Uterus (tissue), 4 donors: ENCODE measurements around the gene RICTOR. TPM values are rescaled to one million over a fixed set of nuclear protein-coding genes. Genes with fewer than 3 reads are reported as not detected.

Experiments used
- DNase-seq, 2 donors: peaks; one replicate each; pipeline ENCODE4 v3.0.0-alpha.2; 2019 to 2020
- H3K27ac ChIP-seq, 2 donors: fragments of 200-600 bp; sonication (generic); 1 replicate in 1 of 2; 2 replicates in 1 of 2; pipeline ENCODE4 v1.5.1; 2016 to 2018
- H3K27me3 ChIP-seq, 2 donors: fragments of 200-600 bp; sonication (generic); one replicate each; pipeline ENCODE4 v1.5.1; 2018 to 2019; ENCODE audit warnings: control low read depth in 1 of 2
- H3K36me3 ChIP-seq, 2 donors: fragments of 200-600 bp; sonication (generic); one replicate each; pipeline ENCODE4 v1.5.1; 2019; ENCODE audit warnings: control low read depth in 1 of 2
- H3K4me1 ChIP-seq, 2 donors: fragments of 200-600 bp; sonication (generic); one replicate each; pipeline ENCODE4 v1.5.1; 2018 to 2019; ENCODE audit warnings: control low read depth in 1 of 2
- H3K4me3 ChIP-seq, 2 donors: fragments of 200-600 bp; sonication (generic); 1 replicate in 1 of 2; 2 replicates in 1 of 2; pipeline ENCODE4 v1.5.1; 2018 to 2019; ENCODE audit warnings: mild to moderate bottlenecking in 1 of 2
- H3K9me3 ChIP-seq, 2 donors: fragments of 200-600 bp; sonication (generic); one replicate each; pipeline ENCODE4 v1.5.1; 2019; ENCODE audit warnings: control low read depth in 1 of 2
- CTCF ChIP-seq, 4 experiments: fragments of 200-600 bp in 2 of 4; fragments of 450-650 bp in 2 of 4; sonication (generic) in 2 of 4; IDR thresholded peaks; one replicate each; pipeline ENCODE4 v1.5.1; 2016 to 2019; ENCODE audit warnings: antibody characterized with exemption in 4 of 4, mild to moderate bottlenecking in 2 of 4, moderate library complexity in 1 of 4
- POLR2A ChIP-seq, 2 donors: fragments of 450-650 bp; IDR thresholded peaks; one replicate each; pipeline ENCODE4 v1.6.1; 2016; ENCODE audit warnings: antibody characterized with exemption in 2 of 2, mild to moderate bottlenecking in 1 of 2, moderate library complexity in 1 of 2
- intact Hi-C: fragments of 100-400 bp; cut with DNase I; formaldehyde crosslinking; loops from one replicate; pipeline ENCODE4 v1.15.1; 2023; ENCODE audit warnings: low total_unique reads
- total RNA-seq, 4 donors: library from RNA; depleted of rRNA in 3 of 4; stranded (reverse); fragments of >200 nt in 3 of 4; gene quantifications; one replicate each; pipeline versions ENCODE4 v1.1.0 to v1.2.4, GENCODE V29; 2014 to 2023
- donor health status: DM: yes; HTN: yes; CAD: no.

Gene RICTOR
- total RNA-seq, 4 donors from 2014 or later: 50.6 to 79.4 (median 70.6) TPM

- Histone ChIP-seq H3K27ac (no peak overlapping the region), H3K4me1 (no peaks in the 10 kb centered on the region), H3K36me3 (no peaks in the 10 kb centered on the region), H3K27me3 (no peaks in the 10 kb centered on the region), H3K4me3 (no peak overlapping the region), H3K9me3 (no peaks in the 10 kb centered on the region)
- DNase-seq: no peak
- intact Hi-C loops: no loop called here
- TF ChIP-seq POLR2A (IDR thresholded peaks at IDR 0.05) (no peak), CTCF (IDR thresholded peaks at IDR 0.05) (no peak)
Observed at GRCh38 chr5:38941912-38942311, 132.3 kb downstream of the RICTOR start.

GRCh38 chr5:38940230-38940858, 133.9 kb downstream of the RICTOR start:
- H3K9me3 ChIP-seq: no peaks in the 10 kb centered on the region
- H3K27ac ChIP-seq: no peak overlapping the region
- intact Hi-C loops: no loop called here
- H3K36me3 ChIP-seq: no peaks in the 10 kb centered on the region
- no peak for DNase-seq
- H3K27me3 ChIP-seq: no peaks in the 10 kb centered on the region
- H3K4me1 ChIP-seq: no peaks in the 10 kb centered on the region
- TF ChIP-seq POLR2A (IDR thresholded peaks at IDR 0.05): no peak
- TF ChIP-seq CTCF (IDR thresholded peaks at IDR 0.05): no peak
- no peak overlapping the region for H3K4me3 ChIP-seq

- Histone ChIP-seq H3K4me3 (no peak overlapping the region), H3K4me1 (no peaks in the 10 kb centered on the region), H3K27me3 (no peaks in the 10 kb centered on the region), H3K36me3 (no peaks in the 10 kb centered on the region), H3K27ac (no peak overlapping the region), H3K9me3 (no peaks in the 10 kb centered on the region)
- TF ChIP-seq POLR2A (IDR thresholded peaks at IDR 0.05) (no peak), CTCF (IDR thresholded peaks at IDR 0.05) (no peak)
- no peak for DNase-seq
- intact Hi-C loops: no loop called here
Observed at GRCh38 chr5:38938973-38939372, 135.2 kb downstream of the RICTOR start.

GRCh38 chr5:38938424-38938823, 135.8 kb downstream of the RICTOR start:
- no peak for DNase-seq
- no peaks in the 10 kb centered on the region for H3K4me1 ChIP-seq
- no peak overlapping the region for H3K27ac ChIP-seq
- TF ChIP-seq CTCF (IDR thresholded peaks at IDR 0.05) (no peak), POLR2A (IDR thresholded peaks at IDR 0.05) (no peak)
- intact Hi-C loops: no loop called here
- H3K36me3 ChIP-seq: no peaks in the 10 kb centered on the region
- no peaks in the 10 kb centered on the region for H3K9me3 ChIP-seq
- H3K4me3 ChIP-seq: no peak overlapping the region
- H3K27me3 ChIP-seq: no peaks in the 10 kb centered on the region

GRCh38 chr5:38936269-38936668, 137.9 kb downstream of the RICTOR start:
- intact Hi-C loops: no loop called here
- DNase-seq: no peak
- no peaks in the 10 kb centered on the region for H3K36me3 ChIP-seq

More at GRCh38 chr5:38936269-38936668, 137.9 kb downstream of the RICTOR start:
- Histone ChIP-seq H3K4me1 (no peaks in the 10 kb centered on the region), H3K4me3 (no peak overlapping the region), H3K27me3 (no peaks in the 10 kb centered on the region), H3K9me3 (no peaks in the 10 kb centered on the region), H3K27ac (no peak overlapping the region)
- TF ChIP-seq CTCF (IDR thresholded peaks at IDR 0.05) (no peak), POLR2A (IDR thresholded peaks at IDR 0.05) (no peak)
